Loucy (cell line): ENCODE data around the gene CAP2.

Source experiments
- H2AFZ ChIP-seq: fragments of 200-600 bp; sonication (generic); 2 replicates; pipeline ENCODE4 v1.6.0; 2016; ENCODE audit warnings: antibody characterized with exemption, mild to moderate bottlenecking, low read length, moderate library complexity
- H3F3A ChIP-seq: fragments of 200-600 bp; 2 replicates; pipeline ENCODE4 v1.6.0; 2016; ENCODE audit warnings: antibody characterized with exemption, low read depth, mild to moderate bottlenecking
- H3K27me3 ChIP-seq: fragments of 200-600 bp; sonication (generic); 2 replicates; pipeline ENCODE4 v1.6.1; 2014; ENCODE audit warnings: low read length, mild to moderate bottlenecking; ENCODE audit not compliant: insufficient read depth, poor library complexity, severe bottlenecking
- H3K36me3 ChIP-seq: fragments of 200-600 bp; sonication (generic); 2 replicates; pipeline ENCODE4 v1.6.1; 2016; ENCODE audit warnings: low read length; ENCODE audit not compliant: insufficient read depth
- H3K4me1 ChIP-seq: fragments of 200-600 bp; sonication (generic); 2 replicates; pipeline ENCODE4 v1.5.1; 2014; ENCODE audit warnings: low read length, mild to moderate bottlenecking; ENCODE audit not compliant: insufficient read depth, poor library complexity, severe bottlenecking
- H3K4me2 ChIP-seq: fragments of 200-600 bp; sonication (generic); 2 replicates; pipeline ENCODE4 v1.6.0; 2014; ENCODE audit warnings: antibody characterized with exemption, low read length, low read depth, mild to moderate bottlenecking; ENCODE audit not compliant: poor library complexity, severe bottlenecking
- H3K4me3 ChIP-seq: fragments of 200-600 bp; sonication (generic); 2 replicates; pipeline ENCODE4 v1.5.1; 2014; ENCODE audit warnings: low read length, mild to moderate bottlenecking, mixed read lengths; ENCODE audit not compliant: poor library complexity, severe bottlenecking
- H3K79me2 ChIP-seq: fragments of 200-600 bp; sonication (generic); 2 replicates; pipeline ENCODE4 v1.6.1; 2014; ENCODE audit warnings: low read length; ENCODE audit not compliant: insufficient read depth
- H3K9ac ChIP-seq: fragments of 200-600 bp; sonication (generic); 2 replicates; pipeline ENCODE4 v1.6.0; 2014; ENCODE audit warnings: mild to moderate bottlenecking, low read depth, low read length, moderate library complexity; ENCODE audit not compliant: poor library complexity, severe bottlenecking
- H3K9me2 ChIP-seq: fragments of 200-600 bp; sonication (generic); replicated peaks from 2 replicates; pipeline ENCODE4 v1.6.1; 2016; ENCODE audit warnings: low read depth, low read length, mixed read lengths
- H3K9me3 ChIP-seq: fragments of 200-600 bp; sonication (generic); 2 replicates; pipeline ENCODE4 v1.6.1; 2014; ENCODE audit warnings: mild to moderate bottlenecking, antibody characterized with exemption, low read length, low read depth; ENCODE audit not compliant: insufficient read depth
- H4K20me1 ChIP-seq: fragments of 200-600 bp; sonication (generic); 2 replicates; pipeline ENCODE4 v1.6.0; 2014; ENCODE audit warnings: antibody characterized with exemption, low read length, mild to moderate bottlenecking; ENCODE audit not compliant: insufficient read depth, poor library complexity, severe bottlenecking
- EZH2phosphoT487 ChIP-seq: fragments of 200-600 bp; IDR thresholded peaks from 2 replicates; pipeline ENCODE4 v1.6.1; 2018; ENCODE audit warnings: antibody characterized with exemption, mild to moderate bottlenecking, moderate library complexity, borderline replicate concordance
- TF ChIP-seq, protein P1 (sequence below): fragments of 200-600 bp; sonication (generic); conservative IDR thresholded peaks from 2 replicates; pipeline ENCODE4 v1.5.1; 2014; ENCODE audit warnings: mild to moderate bottlenecking, antibody characterized with exemption, low read length

CAP2 gene

DNA sequence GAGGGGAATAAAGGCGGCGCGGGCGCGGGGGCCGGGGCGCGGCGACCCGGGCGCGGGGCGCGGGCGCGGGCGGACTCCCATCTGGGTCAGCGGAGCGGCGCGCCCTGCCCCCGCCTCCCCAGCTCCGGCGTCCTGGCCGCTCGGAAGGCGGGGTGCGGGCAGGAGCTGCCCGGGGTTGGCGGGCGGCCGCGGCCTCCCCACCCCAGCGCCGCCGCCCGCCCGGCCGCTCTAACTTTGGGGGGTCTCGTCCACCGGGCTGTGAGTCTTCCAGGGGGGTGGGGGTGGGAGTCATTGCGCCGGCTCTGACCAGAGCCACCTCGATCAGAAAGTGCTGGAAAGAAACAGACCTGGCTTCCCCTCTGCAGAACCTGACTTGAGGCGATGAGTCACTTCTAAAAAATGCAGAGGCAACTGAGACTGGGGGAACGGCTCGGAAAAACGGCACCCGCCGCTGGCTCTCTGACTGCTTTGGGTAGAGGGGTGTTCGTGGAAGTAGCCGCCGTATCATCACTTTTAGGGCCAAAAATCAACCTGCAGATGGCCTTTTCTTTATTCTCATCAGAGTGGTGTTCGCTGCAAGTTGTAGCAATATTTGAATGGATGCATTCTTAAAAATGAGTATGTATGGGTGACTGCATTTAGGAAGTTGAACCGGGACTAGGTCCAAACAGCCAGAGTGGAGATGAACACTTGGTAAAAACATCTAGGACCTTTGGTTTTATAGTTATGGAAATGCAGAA is 667 bp downstream of the CAP2 start:
- Histone ChIP-seq H3K27me3 (no peaks in the 10 kb centered on the region), H3K9ac (no peak overlapping the region), H3K4me2 (no peak overlapping the region), H3F3A (no peaks in the 10 kb centered on the region), H3K4me3 (no peak overlapping the region), H2AFZ (no peak overlapping the region), H3K9me2 (no peaks in the 10 kb centered on the region), H3K36me3 (no peaks in the 10 kb centered on the region), H4K20me1 (no peaks in the 10 kb centered on the region), H3K79me2 (no peaks in the 10 kb centered on the region), H3K4me1 (no peaks in the 10 kb centered on the region), H3K9me3 (no peaks in the 10 kb centered on the region)
- no peak for TF ChIP-seq EZH2phosphoT487
- TF ChIP-seq, protein P1, sequence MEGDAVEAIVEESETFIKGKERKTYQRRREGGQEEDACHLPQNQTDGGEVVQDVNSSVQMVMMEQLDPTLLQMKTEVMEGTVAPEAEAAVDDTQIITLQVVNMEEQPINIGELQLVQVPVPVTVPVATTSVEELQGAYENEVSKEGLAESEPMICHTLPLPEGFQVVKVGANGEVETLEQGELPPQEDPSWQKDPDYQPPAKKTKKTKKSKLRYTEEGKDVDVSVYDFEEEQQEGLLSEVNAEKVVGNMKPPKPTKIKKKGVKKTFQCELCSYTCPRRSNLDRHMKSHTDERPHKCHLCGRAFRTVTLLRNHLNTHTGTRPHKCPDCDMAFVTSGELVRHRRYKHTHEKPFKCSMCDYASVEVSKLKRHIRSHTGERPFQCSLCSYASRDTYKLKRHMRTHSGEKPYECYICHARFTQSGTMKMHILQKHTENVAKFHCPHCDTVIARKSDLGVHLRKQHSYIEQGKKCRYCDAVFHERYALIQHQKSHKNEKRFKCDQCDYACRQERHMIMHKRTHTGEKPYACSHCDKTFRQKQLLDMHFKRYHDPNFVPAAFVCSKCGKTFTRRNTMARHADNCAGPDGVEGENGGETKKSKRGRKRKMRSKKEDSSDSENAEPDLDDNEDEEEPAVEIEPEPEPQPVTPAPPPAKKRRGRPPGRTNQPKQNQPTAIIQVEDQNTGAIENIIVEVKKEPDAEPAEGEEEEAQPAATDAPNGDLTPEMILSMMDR: no peak

DNA sequence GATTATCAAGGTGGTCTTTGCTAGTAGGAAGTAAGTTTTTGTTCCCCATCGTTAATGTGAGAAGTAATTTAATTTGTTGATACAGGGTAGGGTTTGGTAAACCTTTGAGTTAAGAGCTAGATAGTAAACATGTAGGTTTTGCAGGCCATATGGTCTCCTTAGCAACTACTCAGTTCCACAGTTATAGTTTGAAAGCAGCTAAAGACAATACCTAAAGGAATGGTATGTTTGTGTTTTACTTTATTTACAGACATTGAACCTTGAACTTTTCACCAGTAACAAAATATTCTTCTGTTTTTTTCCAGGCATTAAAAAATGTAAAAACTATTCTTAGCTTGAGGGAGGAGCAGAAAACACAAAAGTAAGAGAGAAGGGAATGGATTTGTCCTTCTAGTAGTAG is 1.7 kb downstream of the CAP2 start:
- TF ChIP-seq EZH2phosphoT487: no peak
- TF ChIP-seq, protein P1: no peak
- Histone ChIP-seq H4K20me1 (no peaks in the 10 kb centered on the region), H3K9me2 (no peaks in the 10 kb centered on the region), H3K9ac (no peak overlapping the region), H2AFZ (no peak overlapping the region), H3K4me1 (no peaks in the 10 kb centered on the region), H3K36me3 (no peaks in the 10 kb centered on the region), H3K79me2 (no peaks in the 10 kb centered on the region), H3F3A (no peaks in the 10 kb centered on the region), H3K4me2 (no peak overlapping the region), H3K4me3 (no peak overlapping the region), H3K27me3 (no peaks in the 10 kb centered on the region), H3K9me3 (no peaks in the 10 kb centered on the region)

DNA sequence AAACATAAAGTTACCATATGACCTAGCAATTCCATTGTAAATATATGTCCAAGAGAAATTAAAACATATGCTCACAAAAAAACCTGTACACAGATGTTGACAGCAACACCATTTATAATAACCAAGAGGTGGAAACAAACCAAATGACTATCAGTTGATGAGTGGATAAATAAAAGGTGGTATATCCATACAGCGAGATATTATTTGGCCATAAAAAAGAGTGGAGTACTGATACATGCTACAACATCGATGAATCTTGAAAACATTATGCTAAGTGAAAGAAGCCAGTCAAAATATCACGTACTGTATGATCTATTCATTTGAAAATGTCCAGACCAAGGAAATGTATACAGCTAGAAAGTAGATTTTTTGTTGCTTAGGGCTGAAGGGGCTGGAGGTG is 2.9 kb downstream of the CAP2 start:
- no peaks in the 10 kb centered on the region for H3K27me3 ChIP-seq
- no peaks in the 10 kb centered on the region for H3K4me1 ChIP-seq
- no peak overlapping the region for H3K4me2 ChIP-seq
- no peaks in the 10 kb centered on the region for H3K9me2 ChIP-seq
- TF ChIP-seq, protein P1: no peak
- TF ChIP-seq EZH2phosphoT487: no peak
- H2AFZ ChIP-seq: no peak overlapping the region
- H3F3A ChIP-seq: no peaks in the 10 kb centered on the region
- no peaks in the 10 kb centered on the region for H3K79me2 ChIP-seq
- H3K9me3 ChIP-seq: no peaks in the 10 kb centered on the region
- H3K4me3 ChIP-seq: no peak overlapping the region
- no peak overlapping the region for H3K9ac ChIP-seq
- no peaks in the 10 kb centered on the region for H4K20me1 ChIP-seq
- no peaks in the 10 kb centered on the region for H3K36me3 ChIP-seq
